ENCODE data around the gene VEPH1. TPM values are rescaled to one million over a fixed set of nuclear protein-coding genes. Genes with fewer than 3 reads are reported as not detected.

VEPH1 gene
- total RNA-seq, 1 experiment from 2014 or later: 27.3 TPM

GRCh38 chr3:157220883-157221282 is 282.3 kb downstream of the VEPH1 start:
- DNase-seq (peak; percentile 36), ATAC-seq (peak; percentile 49)
- Histone ChIP-seq H3K4me2 (ENCODE audit: low read length) (0 out of 2 replicates have a peak overlapping the region, but pooled peaks have one; percentile 2), H2AFZ (ENCODE audit: low read length) (no peak overlapping the region), H3K4me3 (ENCODE audit: low read length) (no peak overlapping the region), H4K20me1 (ENCODE audit: low read length) (no peaks in the 10 kb centered on the region), H3K36me3 (ENCODE audit: low read depth, low read length) (no peaks in the 10 kb centered on the region), H3K9me3 (ENCODE audit: low read length) (no peaks in the 10 kb centered on the region), H3K27ac (ENCODE audit: low read length) (no peak overlapping the region), H3K4me1 (ENCODE audit: insufficient read depth, low read length) (peaks cover 19% of the 10 kb centered on the region), H3F3A (ENCODE audit: low read length, unreplicated experiment) (no peaks in the 10 kb centered on the region), H3K27me3 (ENCODE audit: low read length) (no peaks in the 10 kb centered on the region), H3K9ac (ENCODE audit: low read length) (no peak overlapping the region), H3K79me2 (ENCODE audit: low read length) (no peaks in the 10 kb centered on the region), H3K9me2 (replicated peaks; ENCODE audit: low read length) (no peaks in the 10 kb centered on the region)
- intact Hi-C loops (cut with micrococcal nuclease): no loop called here
- CTCF ChIA-PET: no interaction called here
- TF ChIP-seq EZH2 (IDR thresholded peaks at IDR 0.05; ENCODE audit: low read length, unreplicated experiment) (no peak), EZH2phosphoT487 (IDR thresholded peaks at IDR 0.05; ENCODE audit: borderline replicate concordance, low read length) (no peak), CTCF (conservative IDR thresholded peaks at IDR 0.05; ENCODE audit: low read depth, low read length) (no peak)
- no TSS peak for BruUV-seq (replicated peaks)
- POLR2A ChIA-PET (ENCODE audit: unreplicated experiment): no interaction called here

- no TSS peak for BruUV-seq (replicated peaks)
- ATAC-seq (peak; percentile 81), DNase-seq (peak; percentile 25)
- H3K9me3 ChIP-seq (ENCODE audit: low read length): no peaks in the 10 kb centered on the region
- H3K36me3 ChIP-seq (ENCODE audit: low read depth, low read length): no peaks in the 10 kb centered on the region
- ChIA-PET POLR2A (ENCODE audit: unreplicated experiment) (no interaction called here), CTCF (no interaction called here)
- H3K27ac ChIP-seq (ENCODE audit: low read length): no peak overlapping the region
- H3K4me2 ChIP-seq (ENCODE audit: low read length): no peak overlapping the region
- H3K79me2 ChIP-seq (ENCODE audit: low read length): no peaks in the 10 kb centered on the region
- TF ChIP-seq EZH2 (IDR thresholded peaks at IDR 0.05; ENCODE audit: low read length, unreplicated experiment) (no peak), EZH2phosphoT487 (IDR thresholded peaks at IDR 0.05; ENCODE audit: borderline replicate concordance, low read length) (no peak), CTCF (conservative IDR thresholded peaks at IDR 0.05; ENCODE audit: low read depth, low read length) (no peak)
- H3F3A ChIP-seq (ENCODE audit: low read length, unreplicated experiment): no peaks in the 10 kb centered on the region
- peaks cover 19% of the 10 kb centered on the region for H3K4me1 ChIP-seq (ENCODE audit: insufficient read depth, low read length)
- 0 out of 2 replicates have a peak overlapping the region, but pooled peaks have one; percentile 15 for H2AFZ ChIP-seq (ENCODE audit: low read length)
- intact Hi-C loops (cut with micrococcal nuclease): no loop called here
- no peaks in the 10 kb centered on the region for H4K20me1 ChIP-seq (ENCODE audit: low read length)
- H3K27me3 ChIP-seq (ENCODE audit: low read length): no peaks in the 10 kb centered on the region
- no peaks in the 10 kb centered on the region for H3K9me2 ChIP-seq (replicated peaks; ENCODE audit: low read length)
- no peak overlapping the region for H3K9ac ChIP-seq (ENCODE audit: low read length)
- H3K4me3 ChIP-seq (ENCODE audit: low read length): no peak overlapping the region
These were observed 283.0 kb downstream of the VEPH1 start for GRCh38 chr3:157220211-157220610.

- Histone ChIP-seq H3K27ac (ENCODE audit: low read length) (no peak overlapping the region), H3K9ac (ENCODE audit: low read length) (no peak overlapping the region), H3K79me2 (ENCODE audit: low read length) (no peaks in the 10 kb centered on the region), H3K9me3 (ENCODE audit: low read length) (no peaks in the 10 kb centered on the region), H3K4me3 (ENCODE audit: low read length) (no peak overlapping the region), H3K27me3 (ENCODE audit: low read length) (no peaks in the 10 kb centered on the region), H2AFZ (ENCODE audit: low read length) (no peak overlapping the region), H4K20me1 (ENCODE audit: low read length) (no peaks in the 10 kb centered on the region), H3K9me2 (replicated peaks; ENCODE audit: low read length) (no peaks in the 10 kb centered on the region), H3F3A (ENCODE audit: low read length, unreplicated experiment) (no peaks in the 10 kb centered on the region), H3K4me2 (ENCODE audit: low read length) (no peak overlapping the region), H3K4me1 (ENCODE audit: insufficient read depth, low read length) (peaks cover 19% of the 10 kb centered on the region), H3K36me3 (ENCODE audit: low read depth, low read length) (no peaks in the 10 kb centered on the region)
- POLR2A ChIA-PET (ENCODE audit: unreplicated experiment): no interaction called here
- no peak for DNase-seq
- intact Hi-C loops (cut with micrococcal nuclease): no loop called here
- BruUV-seq (replicated peaks): no TSS peak
- ATAC-seq: no peak
- no peak for TF ChIP-seq CTCF (conservative IDR thresholded peaks at IDR 0.05; ENCODE audit: low read depth, low read length)
- TF ChIP-seq EZH2phosphoT487 (IDR thresholded peaks at IDR 0.05; ENCODE audit: borderline replicate concordance, low read length): no peak
- no peak for TF ChIP-seq EZH2 (IDR thresholded peaks at IDR 0.05; ENCODE audit: low read length, unreplicated experiment)
- CTCF ChIA-PET: no interaction called here
These were observed 284.0 kb downstream of the VEPH1 start for GRCh38 chr3:157219215-157219614.

Other genes starting within 250 kb of the VEPH1 start
- gene PTX3, start 66.6 kb downstream of the VEPH1 start, total RNA-seq (2014; rRNA removed): 24.4 and 27.3 TPM in 2 replicates

Measured in PC-3 (cell line).